GM04504 (cell line): ENCODE results near the gene PF4V1.

Source experiments
- DNase-seq: peaks from one replicate; pipeline ENCODE4 v3.0.0-alpha.2; 2012; ENCODE audit warnings: low read depth

PF4V1 gene, protein sequence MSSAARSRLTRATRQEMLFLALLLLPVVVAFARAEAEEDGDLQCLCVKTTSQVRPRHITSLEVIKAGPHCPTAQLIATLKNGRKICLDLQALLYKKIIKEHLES

DNA sequence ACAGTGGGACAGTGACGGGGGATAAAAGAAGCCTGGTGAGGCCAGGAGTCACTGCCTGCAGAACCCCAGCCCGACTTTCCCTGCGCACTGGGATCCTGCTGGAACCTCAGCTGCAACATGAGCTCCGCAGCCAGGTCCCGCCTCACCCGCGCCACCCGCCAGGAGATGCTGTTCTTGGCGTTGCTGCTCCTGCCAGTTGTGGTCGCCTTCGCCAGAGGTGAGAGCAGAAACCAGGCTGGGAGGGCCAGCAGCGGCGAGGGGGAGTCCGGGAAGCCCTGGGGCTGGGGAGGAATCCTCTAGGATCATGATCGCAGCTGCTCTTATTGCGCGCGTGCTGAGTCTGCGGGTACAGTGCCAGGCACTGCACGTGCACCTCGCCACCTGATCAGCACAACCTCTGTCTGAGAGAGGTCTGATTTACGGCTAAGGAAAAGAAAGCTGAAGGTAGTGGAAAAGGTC, at the start of gene PF4V1:
TSS of gene PF4V1 (plus strand) at position 51 of the 459 bp plus-strand sequence. CDS start at position 118, 67 bp downstream.
- no peak for DNase-seq

DNA sequence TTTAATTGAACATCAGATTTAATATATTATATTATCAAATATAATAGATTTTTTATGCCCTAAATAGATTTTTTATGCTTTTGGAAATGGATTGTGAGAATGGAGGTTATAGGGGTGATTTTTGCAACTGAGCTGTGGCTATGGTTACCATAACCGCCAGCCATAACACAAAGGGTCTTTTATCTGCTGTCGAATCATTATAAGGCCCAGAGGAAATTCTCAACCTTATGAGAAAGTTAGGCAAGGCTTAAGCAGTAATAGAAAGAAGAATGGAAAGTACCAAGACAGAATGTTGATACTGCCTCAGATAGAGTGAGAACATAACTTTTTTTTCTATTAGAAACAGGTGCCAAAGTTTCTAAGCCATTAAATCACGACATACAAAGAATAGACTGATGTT, 42.9 kb upstream of the PF4V1 start:
- no peak for DNase-seq

DNA sequence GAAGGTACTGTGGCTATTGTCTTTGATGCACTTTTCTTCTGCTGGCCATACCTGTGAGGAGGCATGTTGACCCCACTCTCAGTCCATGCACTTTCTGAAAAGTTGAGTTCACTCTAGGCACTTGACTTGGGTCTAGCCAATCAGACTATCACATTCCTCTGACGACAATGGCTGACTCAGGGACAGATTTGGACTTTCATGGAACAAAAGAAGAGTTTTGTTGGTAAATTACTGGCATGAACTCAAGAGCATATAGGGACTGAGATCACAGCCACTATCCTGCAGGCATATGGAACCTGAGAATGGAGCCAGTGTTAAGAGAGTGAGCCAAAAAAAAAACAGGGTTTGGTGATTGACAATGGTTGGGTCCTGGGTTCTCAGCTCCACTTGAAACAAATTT, 41.3 kb upstream of the PF4V1 start:
- DNase-seq, result no peak

DNA sequence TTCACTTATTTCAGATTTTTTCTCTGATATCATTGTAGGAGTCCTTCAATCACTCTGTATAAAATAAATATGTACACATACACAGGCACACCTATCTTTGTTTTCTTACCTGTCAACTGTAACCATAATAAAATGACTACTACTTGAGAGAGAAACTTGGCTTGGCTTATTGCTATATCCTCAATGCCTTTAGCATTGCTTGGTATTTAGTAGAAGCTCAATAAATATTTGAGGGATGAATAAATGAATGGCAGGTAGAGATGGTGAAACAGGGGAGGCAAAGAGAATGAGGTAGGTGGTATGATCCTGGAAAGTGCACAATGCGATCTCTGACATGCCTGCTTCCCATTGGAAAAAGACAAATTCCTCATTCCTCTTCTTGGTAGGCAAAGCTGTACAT, 38.4 kb upstream of the PF4V1 start:
- no peak for DNase-seq

DNA sequence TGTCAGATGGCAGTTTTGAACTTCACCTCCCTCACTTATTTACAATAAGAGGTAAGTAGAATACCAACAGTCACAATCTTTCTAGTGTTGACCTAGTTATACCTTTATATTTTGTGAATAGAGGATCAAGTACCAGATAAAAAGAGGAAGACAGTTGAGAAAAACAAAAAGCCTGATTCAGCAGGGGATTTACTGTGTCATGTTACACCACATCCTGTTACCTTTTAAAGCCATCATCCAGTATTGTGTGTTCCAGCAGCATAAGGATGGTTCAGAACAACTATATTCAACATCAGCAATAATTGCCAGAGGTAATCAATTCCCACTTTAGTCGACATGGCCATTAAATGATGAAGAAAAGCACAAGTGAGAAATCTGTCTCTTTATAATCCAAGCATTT, 38.0 kb upstream of the PF4V1 start:
- DNase-seq, result no peak

DNA sequence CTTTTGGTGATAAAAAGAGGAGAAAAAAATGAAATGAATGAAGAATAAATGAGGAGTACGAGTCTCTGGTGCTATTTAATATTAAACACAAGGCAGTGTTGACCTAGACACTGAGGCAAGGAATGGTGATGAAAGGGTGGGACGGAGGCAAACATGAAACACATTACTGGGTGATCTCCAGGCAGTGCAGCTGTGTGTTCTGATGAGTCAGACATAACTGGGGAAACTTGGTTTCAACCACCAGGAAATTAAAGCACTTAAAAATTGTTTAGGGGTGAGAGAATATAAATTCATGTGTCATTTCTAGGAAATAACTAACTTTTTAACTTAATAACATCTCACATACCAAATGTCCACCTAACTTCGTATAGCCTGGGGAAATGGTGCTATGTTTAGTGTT, 36.3 kb upstream of the PF4V1 start:
- DNase-seq, result peak; percentile 55

DNA sequence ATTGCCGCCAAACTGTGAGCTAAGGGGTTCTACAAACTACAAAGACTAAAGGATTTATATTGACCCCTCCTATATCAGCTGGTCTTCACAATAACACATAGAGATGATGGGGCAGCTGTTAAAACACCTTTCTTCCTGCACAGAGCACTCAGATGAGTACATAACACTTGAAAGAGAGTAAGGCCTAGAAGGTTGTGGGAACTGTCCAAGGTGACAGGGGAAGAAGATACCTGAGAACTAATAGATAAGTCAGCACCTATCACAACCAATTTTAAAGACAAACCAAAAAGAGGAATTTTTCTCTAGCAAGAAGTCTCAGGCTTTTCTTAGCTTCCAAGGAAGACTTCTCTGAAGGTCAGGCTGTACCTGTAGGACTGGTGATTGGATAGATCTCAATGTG, 35.8 kb upstream of the PF4V1 start:
- no peak for DNase-seq

DNA sequence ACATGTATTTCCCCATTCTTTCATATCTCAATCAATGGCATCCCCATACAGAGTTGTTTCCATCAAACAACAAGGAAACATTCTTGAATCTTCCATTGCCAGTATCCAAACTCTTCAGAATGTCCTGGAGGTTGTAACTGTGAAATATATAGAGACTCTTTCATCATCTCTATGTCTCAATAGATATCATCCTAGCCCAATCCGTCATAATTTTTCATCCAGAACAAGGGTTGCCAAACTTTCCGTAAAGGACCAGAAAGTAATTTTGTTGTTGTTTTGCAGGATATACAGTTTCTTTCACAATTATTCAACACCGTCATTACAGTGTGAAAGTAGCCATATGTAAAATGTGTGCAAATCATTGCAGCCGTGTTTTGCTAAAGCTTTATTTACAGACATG, 31.8 kb upstream of the PF4V1 start:
- no peak for DNase-seq

DNA sequence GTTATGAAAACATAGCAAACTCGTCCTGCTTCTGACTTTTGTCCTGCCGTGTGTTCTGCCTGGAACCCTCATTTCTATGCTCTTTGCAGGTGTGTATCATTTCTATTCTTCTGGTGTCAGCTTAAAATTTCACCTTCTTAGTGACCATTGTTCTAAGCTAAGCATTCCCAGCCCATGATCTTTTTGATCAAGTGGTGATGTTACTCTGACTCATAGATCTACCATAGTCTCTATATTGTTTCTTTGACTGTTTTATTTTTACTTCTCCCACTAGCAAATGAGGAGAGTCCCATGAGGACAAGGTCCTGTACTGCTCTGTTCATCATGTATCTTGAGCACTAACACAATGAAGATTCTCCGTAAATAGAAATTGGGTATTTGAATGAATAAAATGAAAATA, 30.7 kb upstream of the PF4V1 start:
- DNase-seq, result no peak

DNA sequence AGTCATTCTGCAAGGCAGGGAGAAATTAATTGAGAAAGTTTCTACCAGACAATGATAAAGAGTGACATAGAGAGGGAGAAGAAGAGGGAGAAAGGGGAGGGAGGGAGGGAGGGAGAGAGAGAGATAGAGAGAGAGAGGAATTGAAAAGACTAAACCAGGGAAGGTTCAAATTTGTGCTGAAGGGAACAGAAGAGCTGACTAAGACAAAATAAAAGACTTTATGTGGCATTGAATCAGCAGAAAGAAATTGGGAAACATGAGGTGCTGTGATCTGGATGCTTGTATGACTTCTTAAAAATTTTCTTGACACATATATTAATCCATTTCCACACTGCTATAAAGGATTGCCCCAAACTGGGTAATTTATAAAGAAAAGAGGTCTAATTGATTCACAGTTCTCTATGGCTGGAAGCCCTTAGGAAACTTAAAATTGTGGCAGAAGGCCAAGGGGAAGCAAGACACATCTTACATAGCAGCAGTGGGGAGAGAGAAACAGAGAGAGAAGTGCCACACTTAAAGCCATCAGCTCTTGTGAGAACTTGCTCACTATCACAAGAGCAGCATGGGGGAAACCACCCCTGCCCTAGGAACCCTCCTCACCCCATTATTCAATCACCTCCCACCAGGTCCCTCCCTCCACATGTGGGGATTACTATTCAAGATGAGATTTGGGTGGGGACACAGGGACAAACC, 30.1 kb upstream of the PF4V1 start:
- DNase-seq, result no peak

DNA sequence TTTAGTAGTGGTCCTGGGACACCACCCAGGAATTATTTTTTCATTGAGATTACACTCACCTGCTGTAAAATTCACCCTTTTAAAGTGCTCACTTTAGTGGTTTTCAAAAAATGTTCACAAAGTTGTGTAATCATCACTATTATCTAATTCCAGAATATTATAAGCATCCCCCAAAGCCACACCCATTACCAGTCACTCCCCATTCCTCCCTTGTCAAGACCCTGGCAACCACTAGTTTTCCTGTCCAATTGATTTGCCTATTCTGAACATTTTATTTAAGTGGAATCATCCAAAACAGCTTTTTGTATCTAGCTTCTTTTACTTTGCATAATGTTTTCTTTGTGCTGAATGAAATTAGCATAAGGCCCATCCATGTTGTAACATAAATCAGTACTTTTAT, 29.3 kb upstream of the PF4V1 start:
- DNase-seq, result no peak

DNA sequence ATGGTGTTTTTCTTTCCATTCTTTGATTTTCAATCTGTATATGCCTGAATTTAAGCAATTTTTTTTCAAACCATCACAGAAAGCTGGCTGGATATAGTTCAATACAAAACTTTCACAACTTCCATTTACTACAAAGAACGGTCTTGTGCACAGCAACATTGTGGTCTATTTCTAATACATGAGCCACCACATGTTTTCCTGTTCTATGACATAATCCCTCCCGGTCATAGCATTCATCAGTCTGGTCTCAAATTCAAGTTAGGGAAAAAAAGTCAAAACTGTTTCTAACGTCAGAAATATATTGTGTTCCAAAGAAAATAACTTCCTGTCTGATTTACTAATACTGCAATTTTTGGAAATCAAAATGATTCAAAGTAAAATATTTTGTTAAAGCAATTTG, 24.1 kb upstream of the PF4V1 start:
- DNase-seq, result no peak

DNA sequence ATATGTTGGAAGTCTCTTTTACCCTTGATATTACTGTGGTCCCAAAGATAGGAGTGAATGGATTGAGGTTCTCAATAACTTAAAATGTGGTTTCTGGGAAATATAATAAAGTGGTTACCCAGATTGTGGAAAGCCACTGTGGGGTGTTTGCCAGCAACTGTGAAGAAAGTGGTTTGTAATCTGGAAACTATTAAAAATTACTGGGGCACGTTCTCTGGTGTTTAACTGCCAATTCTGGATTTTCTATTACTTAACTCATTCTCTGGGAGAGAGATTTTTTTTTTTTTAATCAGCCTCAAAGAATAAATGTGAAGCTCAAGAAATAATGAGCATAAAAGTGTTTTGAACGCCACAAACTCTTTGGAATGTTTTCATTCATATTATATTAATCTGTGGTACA, 21.5 kb upstream of the PF4V1 start:
- DNase-seq, result peak; percentile 31

DNA sequence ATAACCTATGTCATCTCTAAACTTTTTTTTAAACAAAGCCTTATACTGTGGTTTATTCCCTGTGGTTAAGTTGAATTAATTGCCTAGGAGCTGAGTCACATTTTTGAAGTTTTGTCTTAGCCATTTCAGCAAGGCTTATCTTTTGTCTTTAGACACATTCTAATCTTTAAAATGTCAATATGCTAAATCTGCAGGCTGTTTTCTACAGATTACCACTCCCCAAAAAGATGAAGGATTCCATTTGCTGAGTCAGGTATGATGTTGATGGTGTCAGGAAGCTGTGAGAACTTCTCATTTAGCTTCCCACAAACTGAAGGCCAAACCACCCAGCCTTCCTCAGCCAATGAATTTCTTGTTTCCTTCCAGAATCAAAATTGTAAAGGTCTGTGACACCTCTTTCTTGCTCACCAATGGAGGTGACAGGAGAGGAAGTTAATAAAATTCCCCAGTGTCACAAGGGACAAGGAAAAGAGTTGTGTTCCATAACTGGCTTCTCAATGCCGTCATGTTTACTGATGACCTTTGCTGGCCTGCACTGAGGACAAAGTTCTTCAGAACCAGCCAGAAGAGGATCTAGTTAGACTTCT, 20.4 kb upstream of the PF4V1 start:
- no peak for DNase-seq

DNA sequence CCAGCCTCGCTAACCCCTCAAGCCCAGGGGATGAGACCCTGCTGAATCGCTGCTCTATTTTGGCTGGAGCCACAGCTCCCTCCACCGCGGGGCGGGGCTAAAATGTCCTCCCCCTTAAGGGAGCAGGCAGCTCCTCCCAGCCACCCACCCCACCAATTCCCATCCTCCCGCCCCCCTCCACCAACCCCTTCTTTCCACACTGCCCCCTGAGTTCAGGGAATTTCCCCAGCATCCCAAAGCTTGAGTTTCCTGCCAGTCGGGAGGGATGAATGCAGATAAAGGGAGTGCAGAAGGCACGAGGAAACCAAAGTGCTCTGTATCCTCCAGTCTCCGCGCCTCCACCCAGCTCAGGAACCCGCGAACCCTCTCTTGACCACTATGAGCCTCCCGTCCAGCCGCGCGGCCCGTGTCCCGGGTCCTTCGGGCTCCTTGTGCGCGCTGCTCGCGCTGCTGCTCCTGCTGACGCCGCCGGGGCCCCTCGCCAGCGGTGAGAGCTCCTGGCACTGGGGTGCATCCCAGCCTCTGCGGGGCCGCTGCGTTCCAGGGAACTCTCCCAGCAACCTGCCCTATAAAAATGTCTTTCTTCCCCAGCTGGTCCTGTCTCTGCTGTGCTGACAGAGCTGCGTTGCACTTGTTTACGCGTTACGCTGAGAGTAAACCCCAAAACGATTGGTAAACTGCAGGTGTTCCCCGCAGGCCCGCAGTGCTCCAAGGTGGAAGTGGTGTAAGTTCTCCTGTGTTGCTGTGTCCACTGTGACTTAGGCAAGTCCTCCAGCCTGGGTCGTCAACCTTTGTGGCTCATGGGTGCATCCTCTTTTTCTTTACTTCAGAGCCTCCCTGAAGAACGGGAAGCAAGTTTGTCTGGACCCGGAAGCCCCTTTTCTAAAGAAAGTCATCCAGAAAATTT, 16.5 kb upstream of the PF4V1 start, which contains the start of gene CXCL6:
TSS of gene CXCL6 (plus strand) at position 306 of the 907 bp plus-strand sequence. CDS start at position 379, 73 bp downstream.
- no peak for DNase-seq

DNA sequence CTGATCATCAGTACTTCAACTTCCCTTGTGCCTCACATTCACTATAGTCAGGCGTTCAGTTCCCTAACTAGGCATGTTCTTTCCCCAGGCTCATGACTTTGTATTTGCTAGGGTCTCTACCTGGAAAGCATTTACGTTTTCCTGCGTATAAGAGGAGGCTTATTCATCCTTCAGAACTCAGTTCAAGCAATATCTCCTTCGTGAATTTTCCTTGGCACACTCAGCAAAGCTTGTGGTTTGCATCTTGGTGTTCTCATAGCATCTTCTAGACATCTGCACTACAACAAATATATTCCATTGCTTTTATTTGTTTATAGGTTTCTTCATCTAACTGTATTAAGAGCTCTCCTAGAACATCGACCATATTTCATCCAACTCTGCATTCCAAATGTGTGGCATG, 14.0 kb upstream of the PF4V1 start:
- no peak for DNase-seq

DNA sequence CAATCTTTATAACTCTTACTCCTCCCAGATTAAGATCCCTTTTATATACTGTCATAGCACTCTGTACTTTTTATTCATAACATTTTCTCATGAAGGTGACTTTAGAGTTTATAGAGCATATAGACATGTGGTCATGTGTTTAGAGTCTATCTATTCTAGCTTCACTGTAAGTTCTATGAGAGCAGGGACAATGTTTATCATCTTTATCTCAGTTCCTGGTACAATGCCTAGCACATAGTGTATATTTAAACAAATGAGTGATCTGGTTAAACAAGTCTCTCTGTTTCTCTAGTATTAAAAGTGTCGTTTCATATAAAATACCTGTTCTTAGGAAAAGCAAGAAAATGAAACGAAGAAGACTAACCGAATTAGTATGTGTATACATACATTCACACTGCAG, 13.4 kb upstream of the PF4V1 start:
- DNase-seq, result no peak

DNA sequence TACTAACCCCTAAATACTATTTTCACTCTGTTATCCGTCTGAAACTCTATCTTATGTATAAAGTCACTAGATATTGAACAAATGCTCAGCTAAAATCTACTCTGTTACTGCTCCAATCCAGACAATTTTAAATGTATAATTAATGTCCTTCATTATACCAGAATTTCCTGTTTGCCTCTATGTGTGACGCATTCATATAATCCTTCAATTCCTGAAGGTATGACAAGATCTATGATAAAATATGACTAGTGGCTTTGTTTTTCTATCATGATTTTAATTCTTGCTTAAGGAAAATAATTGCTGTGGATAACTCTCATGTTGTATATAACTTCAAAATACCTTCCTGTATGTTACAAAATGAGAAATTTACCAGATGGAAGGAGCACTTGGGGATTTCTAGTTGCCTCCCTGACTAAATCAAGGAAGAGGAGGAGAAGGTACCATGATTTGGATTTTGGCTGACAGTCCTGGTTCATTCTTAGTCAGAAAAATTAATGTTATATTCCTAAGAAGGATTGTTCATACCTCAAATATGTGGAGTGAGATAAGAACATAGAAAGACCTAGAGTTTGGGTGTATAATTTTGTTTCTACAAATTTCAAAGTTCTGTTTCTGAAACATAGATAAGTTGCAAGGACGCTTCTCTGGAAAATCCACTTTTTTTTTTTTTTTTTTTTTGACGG, 11.7 kb upstream of the PF4V1 start:
- DNase-seq, result no peak

DNA sequence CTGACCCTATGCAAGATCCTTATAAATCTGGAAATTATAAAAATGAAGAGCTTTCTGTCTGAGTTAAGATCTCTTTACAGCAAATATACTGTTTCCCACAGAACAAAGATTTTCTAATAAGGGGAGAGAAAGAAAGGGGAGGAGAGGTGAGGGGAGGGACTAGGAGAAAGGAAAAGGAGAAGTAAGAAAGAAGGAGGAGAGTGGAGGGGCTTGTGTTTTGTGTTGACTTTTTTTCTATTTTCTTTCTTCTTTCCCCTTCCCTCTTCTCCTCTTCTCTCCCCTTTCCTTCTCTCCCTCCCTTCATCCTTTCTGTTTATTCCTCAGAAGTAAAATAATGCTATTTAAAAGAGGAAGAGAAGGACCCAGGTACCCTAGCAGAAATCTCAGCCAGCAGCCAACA, 10.4 kb upstream of the PF4V1 start:
- no peak for DNase-seq

DNA sequence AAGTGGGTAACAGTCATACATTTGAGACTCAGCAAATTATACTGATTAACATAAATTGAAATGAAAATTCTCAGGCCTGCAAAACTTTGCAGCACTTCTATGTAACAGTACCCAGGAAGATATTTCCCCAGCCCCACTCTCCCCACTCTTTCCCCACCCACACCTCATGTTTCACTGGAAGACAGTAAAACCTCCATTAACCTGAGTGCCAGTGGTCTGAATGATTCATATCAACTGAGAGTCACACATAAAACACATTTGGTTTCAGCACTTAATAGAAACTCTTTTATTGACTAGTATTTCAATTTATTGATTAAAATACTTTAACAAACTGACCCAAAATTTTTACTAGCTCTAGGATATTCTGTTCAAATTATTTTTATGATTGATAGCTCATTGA, 9.7 kb upstream of the PF4V1 start:
- no peak for DNase-seq

DNA sequence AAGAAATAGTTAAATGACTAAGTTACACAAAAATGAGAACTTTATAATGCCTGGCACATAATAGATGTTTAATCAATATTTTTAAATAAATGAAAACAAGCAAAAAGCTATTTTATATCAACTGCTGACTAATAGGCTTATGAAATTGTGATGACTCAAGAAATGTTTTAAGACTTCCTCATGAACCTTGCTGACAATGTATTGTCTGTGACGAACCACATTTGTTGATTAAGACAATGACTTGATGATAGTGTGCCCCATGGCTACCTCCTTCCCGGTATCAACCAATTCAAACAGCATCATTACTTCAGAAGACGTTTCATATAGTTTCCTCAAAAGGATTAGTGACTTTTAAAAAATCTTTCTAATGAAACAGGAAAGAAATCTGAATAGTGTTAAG, 8.8 kb upstream of the PF4V1 start:
- no peak for DNase-seq

DNA sequence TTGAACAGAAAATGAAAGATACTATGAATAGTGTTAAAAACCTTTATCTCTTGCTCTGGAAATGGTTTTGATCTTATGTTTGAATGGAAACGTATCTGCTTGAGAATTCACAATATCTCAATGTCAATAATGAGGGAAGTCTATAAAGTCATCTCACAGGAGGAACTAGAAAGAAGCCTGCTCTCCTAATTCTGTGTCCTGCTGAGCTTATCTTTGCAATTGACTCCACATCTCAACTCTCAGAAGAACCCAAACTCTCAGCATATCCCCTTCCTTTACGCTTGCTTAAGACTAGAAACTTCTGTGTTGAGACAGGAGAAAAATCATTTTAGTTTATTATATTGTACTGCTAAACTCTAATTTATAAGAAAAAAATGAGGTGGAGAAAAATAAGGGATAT, 8.3 kb upstream of the PF4V1 start:
- no peak for DNase-seq
